Activated T-cell treated with anti-CD3 and anti-CD28 coated beads, Interleukin-2, amount 50 U/mL, for 1 hour (primary cell): ENCODE data around the gene TNK1.
"Not testable (repeated sequence)": the region's sequence is repeated elsewhere in the genome, so short reads cannot be mapped to it uniquely, and the experiment has no call there.

ENCODE experiments used
- DNase-seq: peaks from one replicate; pipeline ENCODE4 v3.0.0-alpha.2; 2020

Gene TNK1

DNA sequence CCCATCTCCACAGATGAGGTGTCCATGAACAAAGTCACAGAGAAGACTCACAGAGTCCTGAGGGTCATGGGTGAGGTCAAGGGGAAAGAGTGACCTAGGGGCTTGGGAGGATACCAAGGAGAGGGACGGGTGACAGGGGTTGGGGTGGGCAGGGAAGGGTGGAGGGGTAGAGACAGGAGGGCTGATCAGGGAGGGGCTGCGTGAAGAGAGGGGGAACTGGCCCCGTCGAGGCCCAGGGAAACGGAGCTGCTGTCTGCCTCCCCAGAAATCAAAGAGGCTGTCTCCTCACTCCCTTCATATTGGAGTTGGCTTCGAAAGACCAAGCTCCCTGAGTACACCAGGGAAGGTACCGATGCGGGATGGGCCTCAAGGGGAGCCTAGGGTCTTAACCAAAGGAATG is 25.3 kb upstream of the TNK1 start:
- no peak for DNase-seq

DNA sequence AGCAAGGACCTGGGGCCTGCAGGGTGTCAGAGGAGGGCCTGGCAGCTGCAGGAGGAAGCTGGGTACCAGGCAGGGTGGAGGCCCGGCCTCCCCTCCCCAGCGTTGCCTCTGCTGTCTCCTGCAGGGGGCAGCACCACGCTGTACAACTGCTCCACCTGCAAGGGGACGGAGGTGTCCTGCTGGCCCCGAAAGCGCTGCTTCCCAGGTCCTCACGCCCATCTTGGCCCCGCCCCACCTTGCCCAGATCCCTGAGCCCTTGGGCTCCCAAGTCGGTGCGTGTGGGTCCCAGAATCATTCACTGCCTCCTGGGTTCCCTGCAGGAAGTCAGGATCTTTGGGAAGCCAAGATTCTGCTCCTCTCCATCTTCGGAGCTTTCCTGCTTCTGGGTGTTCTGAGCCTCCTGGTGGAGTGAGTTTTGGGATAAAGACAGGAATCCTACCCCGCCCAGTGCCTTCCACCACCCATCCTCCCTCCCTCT is 24.8 kb upstream of the TNK1 start:
- peak; percentile 86 for DNase-seq

DNA sequence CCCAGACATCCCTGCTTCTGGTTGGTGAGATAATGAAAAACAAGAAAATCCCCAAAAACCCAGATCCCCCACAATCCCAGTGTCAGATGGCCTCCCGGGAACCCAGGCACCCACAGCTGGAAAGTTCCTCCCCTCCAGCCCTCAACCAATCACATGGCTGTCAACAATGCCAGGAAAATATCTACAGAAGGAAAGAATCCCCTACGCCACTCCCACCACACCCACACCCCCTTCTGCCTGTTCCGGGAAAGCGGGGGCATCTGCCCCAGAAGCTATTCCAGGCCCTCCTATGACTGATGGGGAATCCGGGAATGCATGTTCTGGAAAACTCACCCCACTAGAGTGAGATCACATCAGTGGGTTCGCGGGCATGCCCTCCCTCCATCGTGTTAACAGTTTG is 24.1 kb upstream of the TNK1 start:
- DNase-seq, result no peak

DNA sequence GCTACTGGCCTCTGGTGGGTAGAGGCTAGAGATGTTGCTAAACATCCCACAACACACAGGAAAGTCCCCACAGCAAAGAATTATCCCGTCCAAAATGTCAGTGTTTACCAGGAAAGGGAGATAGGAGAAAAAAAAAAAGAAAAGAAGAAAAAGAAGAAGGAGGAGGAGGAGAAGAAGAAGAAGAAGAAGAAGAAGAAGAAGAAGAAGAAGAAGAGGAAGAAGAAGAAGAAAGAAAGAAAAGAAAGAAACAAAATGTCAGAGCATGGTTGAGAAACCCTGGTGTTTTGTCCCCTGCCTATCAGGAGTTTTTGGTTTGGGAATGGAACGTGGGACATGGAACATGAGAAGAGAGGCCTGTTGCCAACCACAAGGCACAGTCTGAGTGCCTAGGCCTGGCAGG is 23.5 kb upstream of the TNK1 start:
- DNase-seq, result no peak

DNA sequence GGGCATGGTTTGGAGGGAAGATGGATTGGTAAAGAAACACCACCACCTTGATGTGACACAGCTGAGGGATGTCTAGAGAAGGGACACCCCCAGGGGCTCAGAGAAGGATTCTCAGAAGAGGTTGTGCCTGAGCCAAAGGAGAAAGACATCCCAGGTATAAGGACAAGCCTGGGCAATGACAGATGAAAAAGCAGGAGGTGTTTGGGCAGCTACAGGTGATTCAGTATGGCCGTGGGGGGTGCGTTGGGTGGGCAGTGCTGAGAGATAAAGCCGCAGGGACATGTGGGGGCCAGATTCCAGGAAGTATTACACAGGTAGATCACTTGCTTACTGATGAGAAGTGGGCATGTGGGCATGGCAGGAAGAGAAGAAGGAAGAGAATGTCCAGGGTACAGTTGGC is 19.0 kb upstream of the TNK1 start:
- no peak for DNase-seq

DNA sequence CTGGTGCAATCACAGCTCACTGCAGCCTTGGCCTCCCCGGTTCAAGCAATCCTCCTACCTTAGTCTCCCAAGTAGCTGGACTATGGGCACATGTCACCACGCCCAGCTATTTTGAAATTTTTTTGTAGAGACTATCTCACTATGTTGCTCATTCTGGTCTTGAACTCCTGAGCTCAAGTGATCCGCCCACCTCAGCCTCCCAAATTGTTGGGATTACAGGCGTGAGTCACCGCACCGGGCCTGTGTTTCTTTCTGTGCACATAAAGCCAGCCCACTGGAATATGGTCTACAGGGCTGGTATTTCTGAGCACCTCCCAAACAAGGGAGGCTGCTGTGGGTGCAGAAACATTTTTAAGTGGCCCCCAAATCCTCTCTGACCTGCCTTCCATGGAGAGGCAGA is 17.6 kb upstream of the TNK1 start:
- no peak for DNase-seq

DNA sequence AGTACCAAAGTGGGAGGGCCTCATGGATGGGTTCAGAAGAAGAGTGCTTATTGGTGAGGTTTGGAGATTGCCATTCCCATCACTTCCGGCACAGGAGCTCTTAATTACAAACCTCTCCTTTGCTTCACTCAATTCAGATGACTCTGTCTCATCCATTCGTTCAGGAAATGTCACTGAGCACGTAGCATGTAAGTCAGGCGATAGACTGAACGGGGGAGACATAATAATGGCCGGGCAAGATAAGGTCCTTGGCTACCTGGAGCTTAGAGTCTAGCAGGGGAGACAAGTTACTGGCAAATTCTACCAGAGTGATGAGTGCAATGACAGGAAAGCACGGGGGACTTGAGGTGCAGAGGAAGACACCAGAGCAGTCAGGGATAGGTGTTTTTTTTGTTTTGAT is 14.9 kb upstream of the TNK1 start:
- not testable (repeated sequence) for DNase-seq

DNA sequence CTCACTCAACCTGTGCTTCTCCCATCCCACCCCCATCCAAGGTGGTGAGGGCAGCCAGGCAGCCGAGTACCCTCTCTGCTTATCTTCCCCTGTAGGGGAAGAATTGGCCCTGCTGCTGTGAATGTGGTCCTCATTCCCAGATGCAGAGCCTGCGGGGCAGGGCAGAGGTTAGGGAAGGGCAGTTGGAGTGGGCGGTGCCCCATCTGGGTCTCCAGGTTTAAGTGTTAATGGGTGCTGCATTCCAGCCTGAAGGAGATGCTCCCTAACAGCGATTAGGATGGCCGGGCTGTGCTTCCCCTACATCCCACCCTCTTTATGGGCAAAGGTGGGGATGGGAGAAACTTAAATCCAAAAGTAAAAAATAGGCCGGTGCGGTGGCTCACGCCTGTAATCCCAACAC is 13.8 kb upstream of the TNK1 start:
- no peak for DNase-seq

DNA sequence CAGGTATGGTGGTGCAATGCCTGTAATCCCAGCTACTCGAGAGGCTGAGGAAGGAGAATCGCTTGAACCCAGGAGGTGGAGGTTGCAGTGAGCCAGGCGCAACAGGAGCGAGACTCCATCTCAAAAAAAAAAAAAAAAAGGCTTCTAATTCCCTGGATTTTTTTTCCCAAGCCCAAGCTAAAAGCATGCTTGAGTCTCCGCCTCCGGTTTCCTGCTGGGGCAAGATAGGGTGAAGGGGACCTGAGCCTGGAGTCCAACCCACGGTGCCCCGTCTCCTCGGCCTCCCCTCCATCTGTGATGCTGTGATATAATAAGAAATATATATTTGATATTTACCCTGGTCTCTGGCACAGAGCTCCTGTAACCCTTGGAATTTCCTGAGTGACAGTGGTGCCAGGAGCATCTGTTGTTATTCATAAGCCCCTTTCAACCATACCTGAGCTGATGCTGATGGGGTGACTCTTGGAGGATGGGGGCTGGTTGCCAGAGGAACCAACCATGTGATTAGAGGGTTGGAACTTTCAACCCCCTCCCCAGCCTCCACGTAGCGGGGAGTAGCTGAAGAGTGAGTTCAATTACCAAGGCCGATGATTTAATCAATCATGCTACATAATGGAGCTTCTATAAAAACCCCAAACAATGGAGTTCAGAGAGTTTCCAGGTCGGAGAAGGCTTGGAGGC is 12.8 kb upstream of the TNK1 start:
- no peak for DNase-seq

DNA sequence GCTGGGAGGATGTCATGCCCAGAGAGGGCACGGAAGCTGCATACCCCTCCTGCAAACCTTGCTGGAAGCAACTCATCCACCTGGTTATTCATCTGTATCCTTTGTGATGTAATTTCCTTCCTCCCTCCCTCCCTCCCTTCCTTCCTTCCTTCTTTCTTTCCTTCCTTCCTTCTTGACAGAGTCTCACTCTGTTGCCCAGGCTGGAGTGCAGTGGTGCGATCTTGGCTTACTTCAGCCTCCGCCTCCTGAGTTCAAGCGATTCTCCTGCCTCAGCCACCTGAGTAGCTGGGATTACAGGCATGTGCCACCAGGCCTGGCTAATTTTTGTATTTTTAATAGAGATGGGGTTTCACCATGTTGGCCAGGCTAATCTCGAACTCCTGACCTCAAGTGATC is 12.3 kb upstream of the TNK1 start:
- DNase-seq, result not testable (repeated sequence)

DNA sequence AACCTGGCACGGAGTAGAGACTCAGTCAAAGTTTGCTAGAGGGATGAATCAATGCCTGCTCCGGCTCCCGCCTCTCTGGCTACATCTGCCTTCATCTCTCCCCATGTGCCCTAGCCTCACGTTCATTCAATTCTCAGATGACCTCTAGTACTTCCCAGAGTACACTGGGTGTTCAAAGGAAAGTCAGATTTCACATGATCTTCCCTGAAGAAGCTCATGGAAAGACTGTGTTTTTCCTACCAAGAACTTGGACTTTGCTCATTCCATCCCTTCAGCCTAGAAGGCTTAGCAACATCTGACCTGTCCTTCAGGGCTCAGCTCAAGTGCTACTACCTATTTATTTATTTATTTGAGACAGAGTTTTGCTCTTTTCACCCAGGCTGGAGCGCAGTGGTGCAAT is 11.1 kb upstream of the TNK1 start:
- no peak for DNase-seq

DNA sequence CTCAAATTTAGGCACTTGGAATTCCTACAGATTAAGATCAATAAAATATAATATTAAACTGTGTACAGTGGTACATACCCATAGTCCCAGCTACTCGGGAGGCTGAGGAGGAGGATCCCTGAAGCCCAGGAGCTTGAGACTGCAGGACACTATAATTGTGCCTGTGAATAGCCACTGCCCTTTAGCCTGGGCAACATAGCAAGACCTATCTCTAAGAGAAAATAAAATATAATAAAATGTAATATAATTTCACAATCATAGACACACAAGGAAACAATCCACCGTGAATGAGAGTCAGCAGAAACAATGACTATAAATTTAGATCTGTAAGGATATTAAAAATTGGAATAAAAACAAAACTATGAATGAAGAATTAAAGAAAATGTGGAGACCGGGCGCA is 10.0 kb upstream of the TNK1 start:
- no peak for DNase-seq

DNA sequence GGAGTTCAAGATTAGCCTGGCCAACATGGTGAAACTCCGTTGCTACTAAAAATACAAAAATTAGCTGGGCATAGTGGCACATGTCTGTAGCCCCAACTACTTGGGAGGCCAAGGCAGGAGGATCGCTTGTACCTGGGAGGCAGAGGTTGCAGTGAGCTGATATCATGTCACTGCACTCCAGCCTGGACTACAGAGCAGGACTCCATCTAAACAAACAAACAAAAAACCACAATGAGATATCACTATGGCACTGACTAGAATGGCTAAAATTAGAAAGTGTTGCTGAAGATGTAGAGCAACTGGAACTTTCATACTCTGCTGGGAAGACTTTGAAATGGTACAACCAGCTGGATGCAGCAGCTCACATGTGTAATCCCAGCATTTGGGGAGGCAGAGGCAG is 6.5 kb upstream of the TNK1 start:
- no peak for DNase-seq

DNA sequence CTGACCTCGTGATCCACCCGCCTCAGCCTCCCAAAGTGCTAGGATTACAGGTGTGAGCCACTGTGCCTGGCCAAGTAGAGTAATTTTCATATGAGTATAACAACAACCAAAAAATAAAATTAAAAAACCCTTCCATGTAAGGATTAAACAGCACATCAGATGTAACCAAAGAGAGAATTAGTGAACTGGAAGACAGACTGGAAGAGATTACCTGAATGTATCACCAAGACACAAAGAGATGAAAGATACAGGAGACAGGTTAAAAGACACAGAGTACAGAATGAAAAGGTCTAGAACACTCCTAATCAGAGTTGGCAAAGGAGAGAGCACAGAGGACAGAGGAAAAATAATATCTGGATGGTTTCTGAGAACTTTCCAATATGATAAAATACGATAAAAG is 1.8 kb upstream of the TNK1 start:
- no peak for DNase-seq

DNA sequence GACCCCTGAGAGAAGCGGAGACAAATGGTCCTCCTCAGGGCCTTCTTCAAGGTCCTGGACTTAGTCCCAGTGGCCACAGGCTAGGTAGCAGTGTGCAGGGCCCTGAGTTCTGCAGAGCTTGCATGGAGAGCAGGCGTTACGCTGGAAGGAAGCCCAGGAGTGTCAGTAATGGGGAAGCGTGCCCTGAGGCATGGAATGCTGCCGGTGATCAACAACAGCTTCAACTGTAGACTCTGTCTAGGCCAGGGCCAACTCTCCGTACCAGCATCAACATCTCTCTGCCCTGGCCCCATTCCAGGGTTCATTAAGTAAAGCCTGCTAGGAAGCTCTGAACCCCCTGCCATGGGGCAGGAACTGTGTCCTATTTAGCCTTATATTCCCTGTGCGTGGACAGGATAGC is 568 bp upstream of the TNK1 start:
- DNase-seq, result no peak

DNA sequence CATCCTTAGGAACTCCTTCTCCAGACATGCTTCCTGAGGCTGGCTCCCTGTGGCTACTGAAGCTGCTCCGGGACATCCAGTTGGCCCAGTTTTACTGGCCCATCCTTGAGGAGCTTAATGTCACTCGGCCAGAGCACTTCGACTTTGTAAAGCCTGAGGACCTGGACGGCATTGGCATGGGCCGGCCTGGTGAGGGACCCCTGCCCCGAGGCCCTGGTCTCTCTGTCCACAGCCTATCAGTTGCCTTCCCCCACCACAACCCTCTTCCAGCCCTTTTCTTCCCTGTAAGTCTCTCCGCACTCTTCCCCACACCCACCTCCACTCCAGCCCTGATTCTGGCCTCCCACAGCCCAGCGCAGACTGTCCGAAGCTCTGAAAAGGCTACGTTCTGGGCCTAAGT is 2.0 kb downstream of the TNK1 start:
- no peak for DNase-seq

DNA sequence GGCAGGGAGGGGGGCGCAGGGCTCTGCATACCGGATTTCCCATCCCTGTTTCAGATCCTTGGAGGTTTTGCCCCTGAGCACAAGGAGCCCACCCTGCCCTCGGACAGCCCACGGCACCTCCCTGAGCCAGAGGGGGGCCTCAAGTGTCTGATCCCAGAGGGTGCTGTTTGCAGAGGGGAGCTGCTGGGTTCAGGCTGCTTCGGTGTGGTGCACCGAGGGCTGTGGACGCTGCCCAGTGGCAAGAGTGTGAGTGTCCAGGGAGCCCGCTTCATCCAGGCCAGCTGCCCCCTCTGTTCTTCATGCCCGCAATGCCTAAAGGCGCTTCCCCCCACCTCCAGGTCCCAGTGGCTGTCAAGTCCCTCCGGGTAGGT is 2.5 kb downstream of the TNK1 start:
- no peak for DNase-seq

DNA sequence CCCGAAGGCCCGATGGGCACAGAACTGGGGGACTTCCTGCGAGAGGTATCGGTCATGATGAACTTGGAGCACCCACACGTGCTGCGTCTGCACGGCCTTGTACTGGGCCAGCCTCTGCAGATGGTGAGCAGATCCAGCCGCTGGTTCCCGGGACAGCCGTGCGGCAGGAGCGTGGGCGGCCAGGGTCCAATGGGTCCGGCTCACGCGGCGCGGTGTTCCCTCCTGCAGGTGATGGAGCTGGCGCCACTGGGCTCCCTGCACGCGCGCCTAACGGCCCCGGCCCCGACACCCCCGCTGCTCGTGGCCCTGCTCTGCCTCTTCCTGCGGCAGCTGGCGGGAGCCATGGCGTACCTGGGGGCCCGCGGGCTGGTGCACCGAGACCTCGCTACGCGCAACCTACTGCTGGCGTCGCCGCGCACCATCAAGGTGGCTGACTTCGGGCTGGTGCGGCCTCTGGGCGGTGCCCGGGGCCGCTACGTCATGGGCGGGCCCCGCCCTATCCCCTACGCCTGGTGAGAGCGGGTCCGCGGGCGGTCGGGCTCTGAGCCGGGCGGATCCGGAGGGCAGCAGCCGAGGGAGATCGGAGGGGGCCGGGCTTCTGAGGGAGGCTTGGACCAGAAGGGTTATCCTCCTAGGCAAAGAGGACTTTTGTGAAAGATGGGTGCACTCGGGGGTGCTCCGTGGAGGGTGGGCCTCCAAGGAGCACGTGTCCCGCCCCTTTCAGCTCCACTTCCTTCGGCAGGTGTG is 3.0 kb downstream of the TNK1 start:
- DNase-seq, result peak; percentile 88

DNA sequence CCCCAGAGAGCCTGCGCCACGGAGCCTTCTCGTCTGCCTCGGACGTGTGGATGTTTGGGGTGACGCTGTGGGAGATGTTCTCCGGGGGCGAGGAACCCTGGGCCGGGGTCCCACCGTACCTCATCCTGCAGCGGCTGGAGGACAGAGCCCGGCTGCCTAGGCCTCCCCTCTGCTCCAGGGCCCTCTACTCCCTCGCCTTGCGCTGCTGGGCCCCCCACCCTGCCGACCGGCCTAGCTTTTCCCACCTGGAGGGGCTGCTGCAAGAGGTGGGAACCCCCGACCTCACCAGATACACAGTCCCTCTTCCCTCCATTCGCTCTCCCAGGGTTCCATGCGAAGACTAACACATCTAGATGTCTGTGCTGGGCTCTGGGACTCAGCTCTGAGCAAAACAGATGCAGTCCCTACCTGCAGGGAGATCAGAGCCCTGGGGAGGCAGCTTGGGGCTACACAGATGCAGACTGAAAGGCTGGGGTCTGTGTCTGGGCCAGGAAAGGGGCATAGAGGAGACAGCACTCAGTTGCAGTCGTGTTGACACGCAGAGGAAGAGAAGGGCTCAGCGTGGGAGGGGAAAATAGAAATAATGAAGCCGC is 3.7 kb downstream of the TNK1 start:
- DNase-seq, result no peak

DNA sequence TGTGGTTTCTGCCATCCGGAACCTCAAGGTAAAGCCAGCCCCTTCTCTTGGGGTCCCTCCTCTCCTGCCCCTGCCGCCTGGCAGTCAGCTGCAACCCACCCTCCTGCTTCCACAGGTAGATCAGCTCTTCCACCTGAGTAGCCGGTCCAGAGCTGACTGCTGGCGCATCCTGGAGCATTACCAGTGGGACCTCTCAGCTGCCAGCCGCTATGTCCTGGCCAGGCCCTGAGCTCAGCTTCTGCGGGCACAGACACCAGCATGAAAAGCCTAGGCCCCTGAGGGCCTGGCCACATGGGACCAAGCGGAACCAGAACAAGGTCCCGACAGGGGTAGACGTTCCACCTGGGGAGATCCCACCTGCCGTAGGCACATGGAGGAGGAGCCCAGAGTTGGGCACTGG is 8.0 kb downstream of the TNK1 start:
- no peak for DNase-seq

DNA sequence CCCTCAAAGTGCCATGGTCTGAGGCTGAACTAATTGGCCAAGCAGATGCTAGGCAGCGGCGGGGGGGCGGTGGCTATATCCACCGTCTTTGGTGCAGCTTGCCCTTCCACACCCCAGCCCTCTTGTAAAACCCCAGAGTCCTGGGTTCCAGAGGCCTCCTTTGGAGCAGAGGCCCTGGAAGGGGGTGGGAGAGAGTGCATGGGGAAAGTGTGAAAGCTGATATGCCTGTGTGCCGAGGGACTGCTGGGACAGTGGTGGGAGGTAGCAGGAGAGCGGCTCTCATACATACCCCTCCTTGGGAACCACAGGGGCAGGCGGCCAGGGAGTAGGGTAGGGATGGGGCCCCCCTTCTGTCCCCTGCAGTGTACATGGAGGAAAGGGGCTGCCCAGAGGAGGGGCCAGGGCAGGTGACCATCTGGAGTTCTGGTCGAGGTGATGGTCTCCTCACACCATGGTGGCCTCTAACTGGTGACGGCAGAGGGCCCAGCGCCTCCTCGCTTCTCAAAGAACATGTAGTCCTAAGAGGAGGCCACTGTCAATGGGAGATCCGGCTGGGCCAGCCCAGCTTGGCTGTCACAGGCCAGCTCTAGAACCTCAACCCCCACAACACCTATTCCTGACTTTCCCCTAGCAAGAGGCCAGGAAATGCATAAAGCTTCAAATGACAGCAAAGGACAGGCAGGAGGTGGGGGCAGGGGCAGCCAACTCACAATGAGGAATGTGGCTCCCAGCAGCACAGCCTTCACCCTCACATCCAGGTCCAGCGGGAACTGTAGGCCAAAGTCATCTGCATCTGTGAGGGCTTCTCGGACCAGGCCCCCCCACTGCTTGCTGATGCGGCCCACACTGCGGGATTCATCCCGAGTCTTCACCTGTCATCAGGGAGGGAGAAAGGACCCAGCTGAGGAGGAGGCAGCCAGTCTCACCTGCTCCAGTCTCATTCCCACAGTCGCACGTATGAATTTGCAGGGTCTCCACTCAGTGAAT is 9.3 kb downstream of the TNK1 start:
- no peak for DNase-seq

DNA sequence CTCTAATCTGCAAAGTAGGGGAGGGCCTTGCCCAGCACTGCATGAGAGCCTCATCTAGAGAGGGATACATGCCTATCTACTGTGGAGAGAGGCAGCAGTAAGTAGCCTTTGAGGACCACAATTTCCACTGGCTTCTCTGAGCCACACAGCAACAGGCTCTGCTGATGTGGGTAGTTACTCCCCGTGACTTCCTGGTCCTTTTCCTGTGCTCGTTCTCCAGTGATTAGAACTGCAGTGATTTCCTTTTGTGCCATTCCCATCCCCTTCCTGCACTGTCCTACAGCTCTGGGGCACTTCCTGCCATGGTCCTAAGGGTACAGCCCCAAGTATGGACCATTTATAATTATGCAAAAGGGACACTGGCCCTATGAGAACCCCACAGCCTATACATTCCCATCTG is 10.4 kb downstream of the TNK1 start:
- DNase-seq, result no peak
